Activated T-helper 9 cell treated with anti-CD3 and anti-CD28 coated beads, Interleukin-2, amount 50 U/mL, for 16 hours (primary cell): Measurements from ENCODE around the gene UFD1.

Experiments
- DNase-seq: peaks from one replicate; pipeline ENCODE4 v3.0.0-alpha.2; 2020; ENCODE audit warnings: low read depth

The UFD1 gene

GRCh38 chr22:19420321-19420720, 58.7 kb downstream of the UFD1 start:
- DNase-seq = no peak

- DNase-seq = no peak
Observed at GRCh38 chr22:19419464-19420178, 59.4 kb downstream of the UFD1 start.

GRCh38 chr22:19419086-19419463, 59.9 kb downstream of the UFD1 start:
- DNase-seq = no peak

GRCh38 chr22:19412923-19413322, 66.1 kb downstream of the UFD1 start:
- DNase-seq = no peak

- no peak for DNase-seq
Observed at GRCh38 chr22:19412478-19412877, 66.5 kb downstream of the UFD1 start.

GRCh38 chr22:19411690-19412045, 67.3 kb downstream of the UFD1 start:
- no peak for DNase-seq

- no peak for DNase-seq
Observed at GRCh38 chr22:19410941-19411689, 67.9 kb downstream of the UFD1 start.

- no peak for DNase-seq
Observed at GRCh38 chr22:19407649-19408606, 71.1 kb downstream of the UFD1 start.

- no peak for DNase-seq
Observed at GRCh38 chr22:19406846-19407245, 72.1 kb downstream of the UFD1 start.

- DNase-seq = no peak
Observed at GRCh38 chr22:19406281-19406811, 72.6 kb downstream of the UFD1 start.

- no peak for DNase-seq
Observed at GRCh38 chr22:19405652-19406051, 73.3 kb downstream of the UFD1 start.

- no peak for DNase-seq
Observed at GRCh38 chr22:19405133-19405532, 73.9 kb downstream of the UFD1 start.

- no peak for DNase-seq
Observed at GRCh38 chr22:19404676-19405075, 74.3 kb downstream of the UFD1 start.

- no peak for DNase-seq
Observed at GRCh38 chr22:19402642-19403191, 76.3 kb downstream of the UFD1 start.

- no peak for DNase-seq
Observed at GRCh38 chr22:19401483-19401882, 77.5 kb downstream of the UFD1 start.

- DNase-seq = no peak
Observed at GRCh38 chr22:19400881-19401280, 78.1 kb downstream of the UFD1 start.
